OCI-LY1 (cell line): ENCODE data around the gene KLHL29.

ENCODE experiments used
- H2AFZ ChIP-seq: fragments of 200-600 bp; sonication (generic), shearing (Covaris generic); 2 replicates; pipeline ENCODE4 v1.6.0; 2014; ENCODE audit warnings: antibody characterized with exemption, mild to moderate bottlenecking, low read length
- H3F3A ChIP-seq: fragments of 200-600 bp; sonication (generic), shearing (Covaris generic); 2 replicates; pipeline ENCODE4 v1.6.0; 2014; ENCODE audit warnings: mild to moderate bottlenecking, antibody characterized with exemption, low read length, moderate library complexity; ENCODE audit not compliant: insufficient read depth
- H3K27ac ChIP-seq: fragments of 200-600 bp; sonication (generic); 2 replicates; pipeline ENCODE4 v1.5.1; 2014; ENCODE audit warnings: low read length, mixed run types, mild to moderate bottlenecking, low read depth; ENCODE audit not compliant: poor library complexity, severe bottlenecking
- H3K27me3 ChIP-seq: fragments of 200-600 bp; sonication (generic); 2 replicates; pipeline ENCODE4 v1.6.0; 2014; ENCODE audit warnings: antibody characterized with exemption, mild to moderate bottlenecking, low read length, moderate library complexity; ENCODE audit not compliant: insufficient read depth
- H3K36me3 ChIP-seq: fragments of 200-600 bp; sonication (generic); 2 replicates; pipeline ENCODE4 v1.6.1; 2014; ENCODE audit warnings: mild to moderate bottlenecking, antibody characterized with exemption, low read length, moderate library complexity, mixed read lengths; ENCODE audit not compliant: insufficient read depth
- H3K4me1 ChIP-seq: fragments of 200-600 bp; sonication (generic); 2 replicates; pipeline ENCODE4 v1.5.1; 2014; ENCODE audit warnings: mild to moderate bottlenecking, low read length, moderate library complexity; ENCODE audit not compliant: insufficient read depth, severe bottlenecking
- H3K4me2 ChIP-seq: fragments of 200-600 bp; sonication (generic), shearing (Covaris generic); 2 replicates; pipeline ENCODE4 v1.6.1; 2014; ENCODE audit warnings: low read length
- H3K4me3 ChIP-seq: fragments of 200-600 bp; sonication (generic); 2 replicates; pipeline ENCODE4 v1.5.1; 2014; ENCODE audit warnings: low read length, low read depth, mild to moderate bottlenecking, mixed read lengths; ENCODE audit not compliant: poor library complexity, severe bottlenecking
- H3K79me2 ChIP-seq: fragments of 200-600 bp; shearing (Covaris generic); 2 replicates; pipeline ENCODE4 v1.6.1; 2016; ENCODE audit warnings: mixed run types, low read length, mixed read lengths; ENCODE audit not compliant: insufficient read depth
- H3K9ac ChIP-seq: fragments of 200-600 bp; sonication (generic), shearing (Covaris generic); 2 replicates; pipeline ENCODE4 v1.6.1; 2014; ENCODE audit warnings: mild to moderate bottlenecking, low read length, mixed read lengths
- H3K9me2 ChIP-seq: fragments of 200-600 bp; sonication (generic), shearing (Covaris generic); 2 replicates; pipeline ENCODE4 v1.6.1; 2014; ENCODE audit warnings: low read depth, mild to moderate bottlenecking, low read length, mixed read lengths
- H3K9me3 ChIP-seq: fragments of 200-600 bp; shearing (Covaris generic); 2 replicates; pipeline ENCODE4 v1.6.1; 2014; ENCODE audit warnings: low read length, mixed read lengths
- H4K20me1 ChIP-seq: fragments of 200-600 bp; sonication (generic), shearing (Covaris generic); 2 replicates; pipeline ENCODE4 v1.6.0; 2016; ENCODE audit warnings: mild to moderate bottlenecking, low read length; ENCODE audit not compliant: insufficient read depth
- EZH2 ChIP-seq: fragments of 200-600 bp; sonication (generic), shearing (Covaris generic); IDR thresholded peaks from 2 replicates; pipeline ENCODE4 v1.8.0; 2017; ENCODE audit warnings: borderline replicate concordance, mixed run types, mild to moderate bottlenecking, antibody characterized with exemption, low read length, moderate library complexity, mixed read lengths
- TF ChIP-seq, protein P1 (sequence below): fragments of 200-600 bp; sonication (generic), shearing (Covaris generic); IDR thresholded peaks from 2 replicates; pipeline ENCODE4 v1.5.1; 2017; ENCODE audit warnings: mild to moderate bottlenecking, antibody characterized with exemption, low read length, moderate library complexity, mixed read lengths

The KLHL29 gene

DNA sequence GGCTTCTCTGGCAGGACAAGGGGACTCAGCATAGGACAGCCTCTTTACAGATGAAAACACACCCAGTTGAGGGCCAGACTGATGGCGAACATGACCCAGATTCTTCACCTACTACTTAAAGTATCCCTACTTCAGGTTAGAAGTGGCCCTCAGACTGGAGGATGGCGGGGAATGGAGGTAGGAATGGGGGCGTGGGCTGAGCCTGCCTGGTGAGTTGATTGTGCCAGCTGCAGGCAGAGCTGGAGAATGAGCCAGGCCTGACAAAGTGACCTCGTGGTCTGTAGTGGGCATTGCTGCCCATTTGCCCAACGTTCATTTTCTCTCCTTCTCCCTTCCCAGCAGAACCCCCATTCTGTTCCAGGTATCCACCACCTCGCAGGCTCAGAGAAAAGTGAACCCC lies 186.1 kb downstream of the KLHL29 start:
- Histone ChIP-seq H3K79me2 (no peaks in the 10 kb centered on the region), H3K4me2 (no peak overlapping the region), H4K20me1 (no peaks in the 10 kb centered on the region), H3F3A (no peaks in the 10 kb centered on the region), H3K9me3 (no peaks in the 10 kb centered on the region), H3K36me3 (no peaks in the 10 kb centered on the region), H3K4me1 (no peaks in the 10 kb centered on the region), H3K27ac (no peak overlapping the region), H3K27me3 (peaks cover 3% of the 10 kb centered on the region), H3K9ac (no peak overlapping the region), H2AFZ (no peak overlapping the region), H3K9me2 (no peaks in the 10 kb centered on the region), H3K4me3 (no peak overlapping the region)
- TF ChIP-seq EZH2: no peak
- TF ChIP-seq, protein P1, sequence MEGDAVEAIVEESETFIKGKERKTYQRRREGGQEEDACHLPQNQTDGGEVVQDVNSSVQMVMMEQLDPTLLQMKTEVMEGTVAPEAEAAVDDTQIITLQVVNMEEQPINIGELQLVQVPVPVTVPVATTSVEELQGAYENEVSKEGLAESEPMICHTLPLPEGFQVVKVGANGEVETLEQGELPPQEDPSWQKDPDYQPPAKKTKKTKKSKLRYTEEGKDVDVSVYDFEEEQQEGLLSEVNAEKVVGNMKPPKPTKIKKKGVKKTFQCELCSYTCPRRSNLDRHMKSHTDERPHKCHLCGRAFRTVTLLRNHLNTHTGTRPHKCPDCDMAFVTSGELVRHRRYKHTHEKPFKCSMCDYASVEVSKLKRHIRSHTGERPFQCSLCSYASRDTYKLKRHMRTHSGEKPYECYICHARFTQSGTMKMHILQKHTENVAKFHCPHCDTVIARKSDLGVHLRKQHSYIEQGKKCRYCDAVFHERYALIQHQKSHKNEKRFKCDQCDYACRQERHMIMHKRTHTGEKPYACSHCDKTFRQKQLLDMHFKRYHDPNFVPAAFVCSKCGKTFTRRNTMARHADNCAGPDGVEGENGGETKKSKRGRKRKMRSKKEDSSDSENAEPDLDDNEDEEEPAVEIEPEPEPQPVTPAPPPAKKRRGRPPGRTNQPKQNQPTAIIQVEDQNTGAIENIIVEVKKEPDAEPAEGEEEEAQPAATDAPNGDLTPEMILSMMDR: no peak

DNA sequence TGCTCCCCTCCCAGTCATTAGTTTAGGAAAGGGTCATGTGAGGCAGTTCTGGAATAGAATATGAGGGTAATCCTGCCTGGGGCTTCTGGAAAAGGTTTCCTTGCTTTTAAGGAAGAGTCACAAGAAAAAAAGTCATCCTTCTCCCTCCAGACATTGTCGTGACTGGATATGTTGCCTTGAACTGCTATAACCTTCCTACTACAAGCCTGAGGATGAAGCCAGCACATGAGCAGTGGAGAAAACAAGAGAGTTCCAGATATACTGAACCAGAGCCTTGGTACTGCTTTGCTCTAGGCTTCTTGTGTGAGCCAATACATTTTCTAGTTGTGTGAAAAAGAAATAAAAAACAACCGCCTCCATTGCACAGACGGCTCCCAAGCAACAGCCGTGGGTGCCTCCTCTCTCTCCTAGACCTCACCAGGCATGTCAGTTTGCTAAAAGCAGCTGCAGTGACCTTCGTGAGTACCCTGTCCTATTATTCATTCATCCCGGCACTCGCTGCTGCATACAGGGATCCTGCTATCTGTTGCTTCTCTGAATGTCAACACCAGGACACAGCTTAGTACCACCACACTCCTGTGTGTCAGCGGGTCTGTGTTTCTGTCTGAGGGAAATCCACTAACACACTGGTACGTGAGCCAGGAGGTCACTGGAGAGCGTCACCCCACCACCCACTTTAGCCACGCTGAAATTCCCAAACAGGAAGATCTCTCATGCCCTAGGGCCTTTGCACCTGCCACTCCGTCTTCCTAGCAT lies 186.7 kb downstream of the KLHL29 start:
- H3K79me2 ChIP-seq: no peaks in the 10 kb centered on the region
- no peak overlapping the region for H2AFZ ChIP-seq
- no peak overlapping the region for H3K4me2 ChIP-seq
- no peaks in the 10 kb centered on the region for H3K9me3 ChIP-seq
- H3F3A ChIP-seq: no peaks in the 10 kb centered on the region
- H3K36me3 ChIP-seq: no peaks in the 10 kb centered on the region
- no peak overlapping the region for H3K4me3 ChIP-seq
- TF ChIP-seq, protein P1: no peak
- TF ChIP-seq EZH2: no peak
- H3K27me3 ChIP-seq: no peaks in the 10 kb centered on the region; the same call in none of the 2 replicates
- H3K9me2 ChIP-seq: no peaks in the 10 kb centered on the region
- no peak overlapping the region for H3K9ac ChIP-seq
- no peaks in the 10 kb centered on the region for H3K4me1 ChIP-seq
- no peak overlapping the region for H3K27ac ChIP-seq
- H4K20me1 ChIP-seq: no peaks in the 10 kb centered on the region

DNA sequence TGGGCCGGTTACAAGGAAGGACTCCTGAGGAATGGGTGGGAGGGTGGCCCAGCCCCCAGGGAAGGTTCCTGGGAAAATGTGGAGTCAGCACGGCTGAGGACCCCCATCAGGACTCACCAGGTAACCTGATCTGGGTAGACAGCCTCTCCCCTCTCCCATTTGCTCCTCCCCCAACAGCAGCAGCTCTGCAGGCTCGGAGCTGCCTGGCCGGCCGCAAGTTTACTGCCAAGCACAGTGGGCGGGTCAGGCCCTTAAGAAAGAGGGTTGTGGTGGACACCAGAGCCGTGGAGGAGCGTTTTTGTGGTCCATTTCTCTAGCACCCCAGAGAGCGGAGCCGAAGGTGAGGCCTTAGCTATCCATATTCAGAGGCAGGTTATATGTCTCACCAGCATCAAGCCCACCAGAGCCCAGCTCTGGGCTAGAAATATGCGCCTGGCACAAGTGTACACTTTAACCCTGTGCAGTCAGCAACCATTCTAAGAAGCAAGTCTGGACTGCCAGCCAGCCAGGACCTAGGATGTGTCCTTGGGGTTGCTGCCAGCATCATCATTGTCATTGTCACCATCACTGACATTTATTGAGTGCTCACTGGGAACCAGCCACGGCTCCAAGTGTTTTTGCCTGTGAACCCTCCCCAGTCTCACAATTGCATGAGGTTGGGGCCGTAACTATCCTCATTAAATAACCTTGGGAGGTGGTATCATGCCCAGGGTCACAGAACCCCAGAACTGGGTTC lies 190.1 kb downstream of the KLHL29 start:
- Histone ChIP-seq H3K9ac (no peak overlapping the region), H3K27me3 (no peaks in the 10 kb centered on the region; the same call in 1 of the 2 replicates), H3F3A (no peaks in the 10 kb centered on the region), H2AFZ (no peak overlapping the region), H3K4me1 (no peaks in the 10 kb centered on the region), H3K4me2 (no peak overlapping the region), H4K20me1 (no peaks in the 10 kb centered on the region), H3K9me2 (no peaks in the 10 kb centered on the region), H3K4me3 (no peak overlapping the region), H3K27ac (no peak overlapping the region), H3K36me3 (no peaks in the 10 kb centered on the region), H3K9me3 (no peaks in the 10 kb centered on the region), H3K79me2 (no peaks in the 10 kb centered on the region)
- TF ChIP-seq EZH2: no peak
- TF ChIP-seq, protein P1: no peak
